Gastroesophageal sphincter (tissue), 4 donors: Measurements from ENCODE around the gene DPF3. TPM values are rescaled to one million over a fixed set of nuclear protein-coding genes. Genes with fewer than 3 reads are reported as not detected.

Experiments
- ATAC-seq: fragments of 150-250 bp; one replicate; pipeline ENCODE4 v1.9.1; 2016; ENCODE audit warnings: mild to moderate bottlenecking, moderate library complexity
- H3K27ac ChIP-seq, 4 donors: fragments of 200-600 bp; sonication (generic) in 3 of 4; 1 replicate in 3 of 4; 2 replicates in 1 of 4; pipeline ENCODE4 v1.5.1; 2016 to 2019
- H3K27me3 ChIP-seq: fragments of 200-600 bp; sonication (generic); one replicate; pipeline ENCODE4 v1.5.1; 2019
- H3K36me3 ChIP-seq, 2 donors: fragments of 200-600 bp; sonication (generic); one replicate each; pipeline ENCODE4 v1.5.1; 2019; ENCODE audit warnings: control low read depth in 1 of 2
- H3K4me1 ChIP-seq, 3 donors: fragments of 200-600 bp; sonication (generic); 1 replicate in 2 of 3; 2 replicates in 1 of 3; pipeline ENCODE4 v1.5.1; 2016 to 2019; ENCODE audit warnings: control low read depth in 2 of 3
- H3K4me3 ChIP-seq, 2 donors: fragments of 200-600 bp; sonication (generic); one replicate each; pipeline ENCODE4 v1.5.1; 2019; ENCODE audit warnings: mild to moderate bottlenecking in 1 of 2, moderate library complexity in 1 of 2
- H3K9me3 ChIP-seq, 3 donors: fragments of 200-600 bp; sonication (generic); one replicate each; pipeline ENCODE4 v1.5.1; 2017 to 2019; ENCODE audit warnings: control low read depth in 2 of 3
- CTCF ChIP-seq, 4 experiments: fragments of 200-600 bp in 2 of 4; fragments of 450-650 bp in 2 of 4; sonication (generic) in 1 of 4; IDR thresholded peaks; one replicate each; pipeline ENCODE4 v1.5.1; 2017 to 2019; ENCODE audit warnings: antibody characterized with exemption in 4 of 4, mild to moderate bottlenecking in 2 of 4, moderate library complexity in 2 of 4
- EP300 ChIP-seq: sonication (generic); formaldehyde crosslinking; IDR thresholded peaks from one replicate; pipeline ENCODE4 v1.6.1; 2017; ENCODE audit warnings: antibody characterized with exemption, mild to moderate bottlenecking
- POLR2A ChIP-seq, 2 donors: fragments of 450-650 bp; IDR thresholded peaks; one replicate each; pipeline ENCODE4 v1.6.1; 2017; ENCODE audit warnings: antibody characterized with exemption in 2 of 2, mild to moderate bottlenecking in 2 of 2, moderate library complexity in 1 of 2
- POLR2AphosphoS5 ChIP-seq: sonication (generic); formaldehyde crosslinking; IDR thresholded peaks from one replicate; pipeline ENCODE4 v1.6.1; 2017; ENCODE audit warnings: antibody characterized with exemption
- WGBS, 2 donors: methylation state at CpG; one replicate each; pipeline ENCODE4 v1.1.5; 2018; ENCODE audit warnings: low coverage in 1 of 2; 5-methylcytosine and 5-hydroxymethylcytosine counted together
- total RNA-seq, 4 donors: library from RNA; depleted of rRNA; stranded (reverse); fragments of >200 nt; gene quantifications; one replicate each; pipeline ENCODE4 v1.1.0, GENCODE V29; 2016

DPF3 gene
- total RNA-seq, 4 donors from 2014 or later = 0.13 to 4.4 (median 2.1) TPM

GRCh38 chr14:72629534-72629933 lies 264.4 kb downstream of the DPF3 start:
- 86 to 100% methylated on average over 1 of the region's 2 CpGs for WGBS, 2 donors
- Histone ChIP-seq H3K27ac (no peak overlapping the region), H3K9me3 (peaks cover 0 to 4% (median 0%) of the 10 kb centered on the region in 3 donors), H3K36me3 (no peaks in the 10 kb centered on the region), H3K4me1 (no peaks in the 10 kb centered on the region), H3K4me3 (no peak overlapping the region), H3K27me3 (no peaks in the 10 kb centered on the region)
- no peak for TF ChIP-seq POLR2AphosphoS5
- TF ChIP-seq CTCF (IDR thresholded peaks at IDR 0.05) = no peak
- TF ChIP-seq EP300 = no peak
- TF ChIP-seq POLR2A (IDR thresholded peaks at IDR 0.05) = no peak
- ATAC-seq = no peak

- Histone ChIP-seq H3K4me1 (no peaks in the 10 kb centered on the region), H3K4me3 (no peak overlapping the region), H3K9me3 (peaks cover 0 to 4% (median 0%) of the 10 kb centered on the region in 3 donors), H3K27me3 (no peaks in the 10 kb centered on the region), H3K36me3 (no peaks in the 10 kb centered on the region), H3K27ac (no peak overlapping the region)
- TF ChIP-seq POLR2A (IDR thresholded peaks at IDR 0.05) = no peak
- no peak for TF ChIP-seq EP300
- no peak for TF ChIP-seq CTCF (IDR thresholded peaks at IDR 0.05)
- no peak for TF ChIP-seq POLR2AphosphoS5
- WGBS, 2 donors = 92 to 95% methylated on average over 2 of the region's 2 CpGs
- ATAC-seq = no peak
Observed at GRCh38 chr14:72625689-72626088, 268.2 kb downstream of the DPF3 start.

- no peak for ATAC-seq
- Histone ChIP-seq H3K4me1 (peaks cover 0 to 19% (median 0%) of the 10 kb centered on the region in 3 donors), H3K27ac (no peak overlapping the region), H3K9me3 (no peaks in the 10 kb centered on the region), H3K27me3 (no peaks in the 10 kb centered on the region), H3K36me3 (no peaks in the 10 kb centered on the region), H3K4me3 (no peak overlapping the region)
- TF ChIP-seq POLR2AphosphoS5 (no peak), EP300 (no peak)
- 70% methylated on average over 5 to 6 of the region's 6 CpGs for WGBS, 2 donors
Observed at GRCh38 chr14:72621387-72622065, 272.4 kb downstream of the DPF3 start.

GRCh38 chr14:72619881-72620280 lies 274.0 kb downstream of the DPF3 start:
- no peaks in the 10 kb centered on the region for H3K27me3 ChIP-seq
- H3K27ac ChIP-seq = no peak overlapping the region
- 92 to 100% methylated on average over 2 to 9 of the region's 10 CpGs for WGBS, 2 donors
- H3K9me3 ChIP-seq = no peaks in the 10 kb centered on the region
- TF ChIP-seq POLR2A (IDR thresholded peaks at IDR 0.05) (no peak), CTCF (IDR thresholded peaks at IDR 0.05) (no peak), POLR2AphosphoS5 (no peak), EP300 (no peak)
- no peaks in the 10 kb centered on the region for H3K36me3 ChIP-seq
- H3K4me1 ChIP-seq = peaks cover 0 to 36% (median 5%) of the 10 kb centered on the region in 3 donors
- no peak for ATAC-seq
- no peak overlapping the region for H3K4me3 ChIP-seq

- no peak overlapping the region for H3K27ac ChIP-seq
- H3K4me1 ChIP-seq = peaks cover 0 to 40% (median 5%) of the 10 kb centered on the region in 3 donors
- no peaks in the 10 kb centered on the region for H3K9me3 ChIP-seq
- no peaks in the 10 kb centered on the region for H3K27me3 ChIP-seq
- H3K4me3 ChIP-seq = no peak overlapping the region
- TF ChIP-seq POLR2AphosphoS5 = no peak
- TF ChIP-seq POLR2A (IDR thresholded peaks at IDR 0.05) = no peak
- WGBS, 2 donors = 47 to 92% methylated on average over 2 of the region's 8 CpGs
- H3K36me3 ChIP-seq = no peaks in the 10 kb centered on the region
- no peak for ATAC-seq
Observed at GRCh38 chr14:72619111-72619571, 274.8 kb downstream of the DPF3 start.

- Histone ChIP-seq H3K27me3 (no peaks in the 10 kb centered on the region), H3K36me3 (no peaks in the 10 kb centered on the region), H3K27ac (peak overlapping the region in 1 of 4 donors; percentile 65), H3K4me3 (no peak overlapping the region), H3K4me1 (peaks cover 0 to 47% (median 5%) of the 10 kb centered on the region in 3 donors), H3K9me3 (no peaks in the 10 kb centered on the region)
- ATAC-seq = no peak
- TF ChIP-seq POLR2A (IDR thresholded peaks at IDR 0.05) = no peak
- TF ChIP-seq EP300 = no peak
- no peak for TF ChIP-seq POLR2AphosphoS5
- TF ChIP-seq CTCF (IDR thresholded peaks at IDR 0.05) = no peak
- 80 to 82% methylated on average over 1 to 2 of the region's 7 CpGs for WGBS, 2 donors
Observed at GRCh38 chr14:72618424-72618823, 275.5 kb downstream of the DPF3 start.
